ENCODE results near the gene ZSCAN9.
A peak's percentile ranks its signal among the peaks of the same experiment; 100 is the strongest.

ZSCAN9 gene

DNA sequence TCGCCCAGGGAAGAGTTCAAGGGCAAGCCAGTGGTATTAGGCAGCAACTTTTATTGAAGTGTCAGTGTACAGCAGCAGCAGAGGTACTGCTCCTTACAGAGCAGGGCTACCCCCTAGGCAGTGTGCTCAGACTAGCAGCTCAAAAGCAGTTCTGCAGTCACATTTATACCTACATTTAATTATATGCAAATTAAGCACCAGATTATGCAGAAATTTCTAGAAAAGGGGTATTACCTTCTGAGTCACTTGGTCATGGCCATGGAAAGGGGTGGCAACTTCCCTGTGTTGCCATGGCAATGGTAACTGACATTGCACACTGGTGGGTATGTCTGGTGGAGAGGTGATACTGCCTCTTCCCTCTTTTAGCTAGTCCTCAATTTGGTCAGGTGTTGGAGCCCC is 29.0 kb downstream of the ZSCAN9 start:
- Histone ChIP-seq H3K4me1 (ENCODE audit: control insufficient read depth, insufficient read depth, low read length) (peaks cover 21% of the 10 kb centered on the region), H3K9ac (ENCODE audit: low read depth, low read length) (no peak overlapping the region), H3K36me3 (ENCODE audit: insufficient read depth, low read length) (peaks cover 3% of the 10 kb centered on the region), H3K4me2 (ENCODE audit: low read length) (no peak overlapping the region), H3K27me3 (ENCODE audit: control insufficient read depth, insufficient read depth, low read length) (no peaks in the 10 kb centered on the region), H3K4me3 (ENCODE audit: low read length) (no peak overlapping the region), H3K9me3 (replicated peaks; ENCODE audit: low read length) (no peaks in the 10 kb centered on the region)

DNA sequence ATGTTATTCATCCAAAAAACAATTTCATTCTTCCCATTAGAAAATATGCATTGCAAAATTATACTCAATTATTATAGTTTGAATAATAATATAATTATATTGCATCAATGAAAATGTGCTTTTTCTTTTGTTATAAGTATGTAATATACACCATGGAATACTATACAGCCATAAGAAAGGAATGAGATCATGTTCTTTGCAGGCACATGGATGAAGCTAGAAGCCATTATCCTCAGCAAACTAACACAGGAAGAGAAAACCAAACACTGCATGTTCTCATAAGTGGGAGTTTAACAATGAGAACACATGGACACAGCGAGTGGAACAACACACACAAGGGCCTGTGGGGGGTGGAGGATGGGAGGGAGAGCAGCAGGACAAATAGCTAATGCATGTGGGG is 32.0 kb downstream of the ZSCAN9 start:
- Histone ChIP-seq H3K27me3 (ENCODE audit: control insufficient read depth, insufficient read depth, low read length) (no peaks in the 10 kb centered on the region), H3K9me3 (replicated peaks; ENCODE audit: low read length) (peaks cover 5% of the 10 kb centered on the region), H3K9ac (ENCODE audit: low read depth, low read length) (no peak overlapping the region), H3K4me3 (ENCODE audit: low read length) (no peak overlapping the region), H3K4me2 (ENCODE audit: low read length) (no peak overlapping the region), H3K36me3 (ENCODE audit: insufficient read depth, low read length) (no peaks in the 10 kb centered on the region), H3K4me1 (ENCODE audit: control insufficient read depth, insufficient read depth, low read length) (peaks cover 17% of the 10 kb centered on the region)

- no peak within 1 kb of the TSS for H3K9ac ChIP-seq (ENCODE audit: low read depth, low read length)
- peak within 1 kb of the TSS; percentile 74 for H3K4me2 ChIP-seq (ENCODE audit: low read length)
- no peaks in the 10 kb centered on the region for H3K27me3 ChIP-seq (ENCODE audit: control insufficient read depth, insufficient read depth, low read length)
- H3K4me1 ChIP-seq (ENCODE audit: control insufficient read depth, insufficient read depth, low read length): peaks cover 12% of the 10 kb centered on the region
- H3K9me3 ChIP-seq (replicated peaks; ENCODE audit: low read length): peaks cover 5% of the 10 kb centered on the region
- peak within 1 kb of the TSS; percentile 69 for H3K4me3 ChIP-seq (ENCODE audit: low read length)
- no peaks in the 10 kb centered on the region for H3K36me3 ChIP-seq (ENCODE audit: insufficient read depth, low read length)
Observed at GRCh38 chr6:28258877-28259777, 34.1 kb downstream of the ZSCAN9 start, which contains the start of gene NKAPL. Gene NKAPL, plus strand, starts transcription at chr6:28259297. Its CDS starts 75 bp downstream, at chr6:28259372.

DNA sequence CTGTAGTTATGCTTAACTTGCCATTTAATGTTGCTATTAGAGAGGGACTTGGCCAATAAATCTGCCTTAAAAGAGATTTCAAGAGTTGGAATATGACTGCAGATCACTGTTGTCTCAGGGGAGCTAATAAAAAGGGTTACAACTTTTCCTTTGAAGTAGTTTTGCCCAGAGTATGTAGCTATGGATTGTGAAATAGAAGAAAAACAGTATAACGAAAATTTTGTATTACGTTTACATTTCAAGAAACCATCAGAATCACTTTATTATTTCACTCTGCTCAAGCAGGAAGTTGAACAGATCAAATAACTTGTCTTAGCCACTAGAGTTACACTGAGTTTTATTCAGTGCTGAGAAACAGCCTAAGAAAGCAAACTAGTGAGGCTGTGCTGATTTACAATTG is 38.8 kb downstream of the ZSCAN9 start:
- H3K4me3 ChIP-seq (ENCODE audit: low read length): no peak overlapping the region
- peak overlapping the region; percentile 12 for H3K9ac ChIP-seq (ENCODE audit: low read depth, low read length)

GRCh38 chr6:28264834-28265401 is 39.8 kb downstream of the ZSCAN9 start:
- peaks cover 25% of the 10 kb centered on the region for H3K4me1 ChIP-seq (ENCODE audit: control insufficient read depth, insufficient read depth, low read length)
- no peaks in the 10 kb centered on the region for H3K9me3 ChIP-seq (replicated peaks; ENCODE audit: low read length)
- no peak overlapping the region for H3K9ac ChIP-seq (ENCODE audit: low read depth, low read length)
- H3K4me2 ChIP-seq (ENCODE audit: low read length): no peak overlapping the region
- no peaks in the 10 kb centered on the region for H3K36me3 ChIP-seq (ENCODE audit: insufficient read depth, low read length)
- H3K27me3 ChIP-seq (ENCODE audit: control insufficient read depth, insufficient read depth, low read length): no peaks in the 10 kb centered on the region
- H3K4me3 ChIP-seq (ENCODE audit: low read length): no peak overlapping the region

More for the DNA sequence above, 38.8 kb downstream of the ZSCAN9 start:
- Histone ChIP-seq H3K36me3 (ENCODE audit: insufficient read depth, low read length) (no peaks in the 10 kb centered on the region), H3K4me1 (ENCODE audit: control insufficient read depth, insufficient read depth, low read length) (peaks cover 26% of the 10 kb centered on the region), H3K4me2 (ENCODE audit: low read length) (no peak overlapping the region), H3K9me3 (replicated peaks; ENCODE audit: low read length) (peaks cover 5% of the 10 kb centered on the region), H3K27me3 (ENCODE audit: control insufficient read depth, insufficient read depth, low read length) (no peaks in the 10 kb centered on the region)

- no peaks in the 10 kb centered on the region for H3K36me3 ChIP-seq (ENCODE audit: insufficient read depth, low read length)
Observed at GRCh38 chr6:28266563-28266961, 41.5 kb downstream of the ZSCAN9 start.

DNA sequence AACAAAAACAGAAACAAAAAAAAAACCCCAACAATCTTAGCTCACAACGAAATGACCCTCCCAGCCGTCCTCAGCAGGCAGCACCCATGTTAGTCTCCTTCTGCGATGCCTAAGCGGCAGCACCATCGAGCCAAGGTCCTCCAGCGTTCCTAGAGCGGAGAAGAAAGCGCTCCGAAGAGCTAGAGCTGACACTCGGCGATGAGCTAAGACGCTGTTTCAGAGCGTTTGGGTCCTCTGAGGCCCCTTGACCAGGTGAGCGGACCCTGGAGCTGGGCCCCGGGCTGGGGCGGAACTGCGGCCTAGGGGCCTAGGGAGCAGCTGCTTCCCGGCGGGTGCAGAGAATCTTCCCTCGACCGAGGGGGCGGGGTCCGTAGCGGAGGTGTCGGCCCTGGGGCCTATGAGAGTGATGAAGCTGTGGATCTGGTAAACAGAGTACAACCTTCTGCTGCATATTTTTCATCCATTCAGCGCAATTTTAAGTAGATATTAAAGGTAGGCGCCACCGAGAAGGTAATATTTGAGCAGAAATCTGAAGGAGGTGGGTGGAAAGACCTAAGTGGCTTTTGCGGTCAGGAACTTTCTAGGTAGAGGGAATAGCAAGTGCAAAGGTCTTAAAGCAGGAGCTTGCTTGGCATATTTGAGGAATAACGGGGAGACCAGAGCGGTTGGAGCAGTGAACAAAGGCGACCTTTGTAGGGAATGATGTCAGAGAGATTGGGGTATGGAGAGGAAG is 42.1 kb downstream of the ZSCAN9 start, which contains the start of gene ZSCAN26:
TSS of gene ZSCAN26 (plus strand) at position 182 of the 733 bp plus-strand sequence. CDS start 4,777 bp downstream, outside the sequence.
- no peaks in the 10 kb centered on the region for H3K27me3 ChIP-seq (ENCODE audit: control insufficient read depth, insufficient read depth, low read length)
- peak within 1 kb of the TSS; percentile 90 for H3K9ac ChIP-seq (ENCODE audit: low read depth, low read length)
- H3K4me2 ChIP-seq (ENCODE audit: low read length): peak within 1 kb of the TSS; percentile 87
- H3K9me3 ChIP-seq (replicated peaks; ENCODE audit: low read length): no peaks in the 10 kb centered on the region
- peak within 1 kb of the TSS; percentile 84 for H3K4me3 ChIP-seq (ENCODE audit: low read length)
- H3K4me1 ChIP-seq (ENCODE audit: control insufficient read depth, insufficient read depth, low read length): peaks cover 25% of the 10 kb centered on the region
- peaks cover 4% of the 10 kb centered on the region for H3K36me3 ChIP-seq (ENCODE audit: insufficient read depth, low read length)

More at GRCh38 chr6:28266563-28266961, 41.5 kb downstream of the ZSCAN9 start:
- H3K9ac ChIP-seq (ENCODE audit: low read depth, low read length): peak overlapping the region; percentile 90
- H3K27me3 ChIP-seq (ENCODE audit: control insufficient read depth, insufficient read depth, low read length): no peaks in the 10 kb centered on the region
- peaks cover 25% of the 10 kb centered on the region for H3K4me1 ChIP-seq (ENCODE audit: control insufficient read depth, insufficient read depth, low read length)
- H3K9me3 ChIP-seq (replicated peaks; ENCODE audit: low read length): no peaks in the 10 kb centered on the region
- H3K4me3 ChIP-seq (ENCODE audit: low read length): peak overlapping the region; percentile 84
- peak overlapping the region; percentile 87 for H3K4me2 ChIP-seq (ENCODE audit: low read length)

- peaks cover 25% of the 10 kb centered on the region for H3K4me1 ChIP-seq (ENCODE audit: control insufficient read depth, insufficient read depth, low read length)
- peaks cover 9% of the 10 kb centered on the region for H3K36me3 ChIP-seq (ENCODE audit: insufficient read depth, low read length)
- H3K27me3 ChIP-seq (ENCODE audit: control insufficient read depth, insufficient read depth, low read length): no peaks in the 10 kb centered on the region
- peak overlapping the region; percentile 84 for H3K4me3 ChIP-seq (ENCODE audit: low read length)
- H3K9me3 ChIP-seq (replicated peaks; ENCODE audit: low read length): no peaks in the 10 kb centered on the region
- peak overlapping the region; percentile 90 for H3K9ac ChIP-seq (ENCODE audit: low read depth, low read length)
- peak overlapping the region; percentile 87 for H3K4me2 ChIP-seq (ENCODE audit: low read length)
Observed at GRCh38 chr6:28267695-28268059, 42.6 kb downstream of the ZSCAN9 start.

GRCh38 chr6:28269492-28269891 is 44.4 kb downstream of the ZSCAN9 start:
- Histone ChIP-seq H3K27me3 (ENCODE audit: control insufficient read depth, insufficient read depth, low read length) (no peaks in the 10 kb centered on the region), H3K4me1 (ENCODE audit: control insufficient read depth, insufficient read depth, low read length) (peaks cover 17% of the 10 kb centered on the region), H3K4me3 (ENCODE audit: low read length) (peak overlapping the region; percentile 14), H3K9me3 (replicated peaks; ENCODE audit: low read length) (no peaks in the 10 kb centered on the region), H3K36me3 (ENCODE audit: insufficient read depth, low read length) (peaks cover 22% of the 10 kb centered on the region), H3K9ac (ENCODE audit: low read depth, low read length) (no peak overlapping the region), H3K4me2 (ENCODE audit: low read length) (peak overlapping the region; percentile 53)

DNA sequence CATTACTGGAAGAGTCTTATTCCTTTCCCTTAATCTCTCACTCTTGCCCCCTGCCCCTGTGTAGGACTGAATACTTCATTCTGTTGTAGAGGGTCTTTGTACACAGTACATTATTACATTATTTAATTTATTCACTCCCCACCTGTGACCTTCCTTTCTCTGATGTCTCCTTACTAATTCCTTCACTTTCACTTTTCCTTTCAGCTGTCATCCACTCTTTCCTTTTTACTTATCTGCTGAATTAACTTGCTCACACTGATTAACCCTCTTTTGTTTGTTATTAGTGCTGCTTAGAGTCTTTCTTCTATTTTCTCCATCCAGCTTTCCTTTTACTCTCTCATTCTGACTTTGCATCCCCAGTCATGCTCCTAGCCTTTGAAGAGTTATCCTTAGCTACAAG is 49.8 kb downstream of the ZSCAN9 start:
- H3K4me3 ChIP-seq (ENCODE audit: low read length): no peak overlapping the region
- peaks cover 52% of the 10 kb centered on the region for H3K36me3 ChIP-seq (ENCODE audit: insufficient read depth, low read length)
- H3K4me2 ChIP-seq (ENCODE audit: low read length): no peak overlapping the region
- H3K4me1 ChIP-seq (ENCODE audit: control insufficient read depth, insufficient read depth, low read length): no peaks in the 10 kb centered on the region
- no peaks in the 10 kb centered on the region for H3K9me3 ChIP-seq (replicated peaks; ENCODE audit: low read length)
- no peak overlapping the region for H3K9ac ChIP-seq (ENCODE audit: low read depth, low read length)
- no peaks in the 10 kb centered on the region for H3K27me3 ChIP-seq (ENCODE audit: control insufficient read depth, insufficient read depth, low read length)

- Histone ChIP-seq H3K9me3 (replicated peaks; ENCODE audit: low read length) (no peaks in the 10 kb centered on the region), H3K4me1 (ENCODE audit: control insufficient read depth, insufficient read depth, low read length) (peaks cover 7% of the 10 kb centered on the region), H3K27me3 (ENCODE audit: control insufficient read depth, insufficient read depth, low read length) (no peaks in the 10 kb centered on the region), H3K9ac (ENCODE audit: low read depth, low read length) (no peak overlapping the region), H3K4me2 (ENCODE audit: low read length) (no peak overlapping the region), H3K4me3 (ENCODE audit: low read length) (no peak overlapping the region), H3K36me3 (ENCODE audit: insufficient read depth, low read length) (peaks cover 42% of the 10 kb centered on the region)
Observed at GRCh38 chr6:28277746-28278145, 52.7 kb downstream of the ZSCAN9 start.

Measured in skeletal muscle satellite cell (primary cell).